GM12878 (cell line): ENCODE results near the gene PRPF38A. TPM values are rescaled to one million over a fixed set of nuclear protein-coding genes. Genes with fewer than 3 reads are reported as not detected.

ENCODE experiments used
- ATAC-seq: fragments of 200-7000 bp; cut with Tn5 transposase; 3 replicates; pipeline ENCODE4 v1.9.1; 2020; ENCODE audit warnings: mild to moderate bottlenecking, moderate library complexity
- BruUV-seq: library from RNA; stranded (reverse); fragments of 400-500 nt; replicated peaks from 2 replicates; lab custom pipeline; 2021; lab: Mats Ljungman, UMichigan
- CTCF ChIA-PET: fragments of 300-600 bp; sonication (Branson Sonifier 250); formaldehyde crosslinking; extraction: SDS; loops from one replicate; lab custom pipeline; 2021; ENCODE audit warnings: inconsistent platforms; lab: Yijun Ruan, JAX
- POLR2A ChIA-PET: fragments of 350-600 bp; formaldehyde crosslinking; extraction: SDS; loops from one replicate; lab custom pipeline; 2021; ENCODE audit warnings: inconsistent platforms; lab: Charles Lee
- RAD21 ChIA-PET: fragments of 300-600 bp; sonication (Branson Sonifier 250); formaldehyde crosslinking; loops from one replicate; lab custom pipeline; 2023; ENCODE audit warnings: antibody characterized with exemption; ENCODE audit not compliant: unreplicated experiment; lab: Charles Lee
- SMC1A ChIA-PET: fragments of 300-600 bp; sonication (Branson Sonifier 250); formaldehyde crosslinking; loops from one replicate; lab custom pipeline; 2023; ENCODE audit not compliant: unreplicated experiment, uncharacterized antibody; lab: Charles Lee
- DNase-seq: peaks from one replicate; pipeline ENCODE4 v3.0.0-alpha.2; 2011; ENCODE audit warnings: low read depth, low spot score
- FAIRE-seq: peaks from 3 replicates; lab custom pipeline; 2011; peaks lifted over from hg19 to GRCh38; lab: Jason Lieb, UNC
- H2AFZ ChIP-seq: 2 replicates; pipeline ENCODE4 v1.6.0; 2011; ENCODE audit warnings: low read depth, low read length, control low read depth; ENCODE audit not compliant: control insufficient read depth
- H3K27ac ChIP-seq: 2 replicates; pipeline ENCODE4 v1.5.1; 2011; ENCODE audit warnings: control low read depth; ENCODE audit not compliant: control insufficient read depth, insufficient read depth
- H3K27me3 ChIP-seq, 2 experiments: replicated peaks in 1 of 2; 2 replicates each; pipeline versions ENCODE4 v1.6.0 to v1.6.1; 2011; ENCODE audit warnings: low read length in 1 of 2; ENCODE audit not compliant: control insufficient read depth in 2 of 2, insufficient read depth in 2 of 2
- H3K36me3 ChIP-seq, 2 experiments: 2 replicates each; pipeline ENCODE4 v1.5.1; 2011; ENCODE audit warnings: low read length in 1 of 2; ENCODE audit not compliant: control insufficient read depth in 2 of 2, insufficient read depth in 2 of 2
- H3K4me1 ChIP-seq: 2 replicates; pipeline ENCODE4 v1.6.1; 2011; ENCODE audit warnings: mild to moderate bottlenecking, low read length, moderate library complexity, mixed read lengths; ENCODE audit not compliant: control insufficient read depth, insufficient read depth
- H3K4me2 ChIP-seq: 2 replicates; pipeline ENCODE4 v1.6.0; 2011; ENCODE audit warnings: control low read depth; ENCODE audit not compliant: control insufficient read depth, insufficient read depth
- H3K4me3 ChIP-seq: fragments of 200-600 bp; sonication (generic); 2 replicates; pipeline ENCODE4 v1.5.1; 2016
- H3K79me2 ChIP-seq: 2 replicates; pipeline ENCODE4 v1.6.0; 2011; ENCODE audit warnings: low read length; ENCODE audit not compliant: control insufficient read depth, insufficient read depth
- H3K9ac ChIP-seq: 2 replicates; pipeline ENCODE4 v1.8.0; 2011; ENCODE audit warnings: low read length, control low read depth, mixed read lengths; ENCODE audit not compliant: control insufficient read depth, insufficient read depth
- H3K9me3 ChIP-seq: replicated peaks from 3 replicates; pipeline ENCODE4 v1.5.1; 2011; ENCODE audit warnings: mild to moderate bottlenecking, low read length; ENCODE audit not compliant: control insufficient read depth, insufficient read depth
- H4K20me1 ChIP-seq: 2 replicates; pipeline ENCODE4 v1.6.0; 2011; ENCODE audit not compliant: control insufficient read depth, insufficient read depth
- CBFB ChIP-seq: IDR thresholded peaks from 2 replicates; pipeline ENCODE4 v1.6.1; 2016; ENCODE audit warnings: antibody characterized with exemption, low read depth
- NFIC ChIP-seq: IDR thresholded peaks from 2 replicates; pipeline ENCODE4 v1.6.1; 2012; ENCODE audit warnings: low read depth, mild to moderate bottlenecking, inconsistent platforms, low read length, moderate library complexity
- NFXL1 ChIP-seq: fragments of 450-650 bp; IDR thresholded peaks from 2 replicates; pipeline ENCODE4 v1.6.1; 2017; ENCODE audit warnings: antibody characterized with exemption, mild to moderate bottlenecking, borderline replicate concordance
- ZNF217 ChIP-seq: fragments of 450-650 bp; IDR thresholded peaks from 2 replicates; pipeline ENCODE4 v1.6.1; 2017; ENCODE audit warnings: antibody characterized with exemption, mild to moderate bottlenecking
- WGBS: methylation state at CpG from one replicate; pipeline ENCODE4 v1.1.6; 2016; ENCODE audit warnings: low lambda C conversion rate; ENCODE audit not compliant: insufficient replicate concordance, insufficient coverage; ENCODE audit errors: missing lambda C conversion rate; 5-methylcytosine and 5-hydroxymethylcytosine counted together
- in situ Hi-C: fragments of 300-500 bp; cut with MboI; formaldehyde crosslinking; loops from 9 replicates; pipeline ENCODE4 v1.14.3; 2018; ENCODE audit warnings: mixed read lengths
- intact Hi-C: fragments of 100-400 bp; cut with micrococcal nuclease; formaldehyde crosslinking; loops from one replicate; pipeline ENCODE4 v1.14.2; 2022; ENCODE audit not compliant: unreplicated experiment
- polyA plus RNA-seq, 11 experiments: library from polyadenylated mRNA; depleted of rRNA in 4 of 11; unstranded in 6 of 11; stranded (reverse) in 5 of 11; fragments of >200 nt; fragmentation: Nextera tagmentation in 4 of 11; fragmentation: Illumina TruSeq in 1 of 11; extraction: Ambion mirVana in 4 of 11; extraction: Trizol in 1 of 11; gene quantifications; 1 replicate in 1 of 11; 2 replicates in 10 of 11; pipeline versions ENCODE4 v1.2.1 to v1.2.3, GENCODE V29; 2011 to 2016; ENCODE audit warnings: inconsistent platforms in 2 of 11, missing spikeins in 2 of 11, low read depth in 1 of 11
- total RNA-seq, 4 experiments: library from RNA; depleted of rRNA in 3 of 4; stranded (reverse); fragments of >200 nt in 3 of 4; fragmentation: Illumina TruSeq in 1 of 4; extraction: Trizol in 1 of 4; gene quantifications; 2 replicates each; pipeline versions ENCODE4 v1.2.1 to v1.2.3, GENCODE V29; 2013 to 2021
- TF ChIP-seq, protein P1 (sequence below): fragments of 450-650 bp; formaldehyde crosslinking; IDR thresholded peaks from 2 replicates; pipeline ENCODE4 v1.5.0; 2022; ENCODE audit warnings: mild to moderate bottlenecking, missing genetic modification characterization

PRPF38A gene
- total and polyA plus RNA-seq, 10 of the 15 experiments (the other 5 are each of a cell fraction or from before 2014, with no cell fraction given), result 31.6 to 117 (median 77.7) TPM

DNA sequence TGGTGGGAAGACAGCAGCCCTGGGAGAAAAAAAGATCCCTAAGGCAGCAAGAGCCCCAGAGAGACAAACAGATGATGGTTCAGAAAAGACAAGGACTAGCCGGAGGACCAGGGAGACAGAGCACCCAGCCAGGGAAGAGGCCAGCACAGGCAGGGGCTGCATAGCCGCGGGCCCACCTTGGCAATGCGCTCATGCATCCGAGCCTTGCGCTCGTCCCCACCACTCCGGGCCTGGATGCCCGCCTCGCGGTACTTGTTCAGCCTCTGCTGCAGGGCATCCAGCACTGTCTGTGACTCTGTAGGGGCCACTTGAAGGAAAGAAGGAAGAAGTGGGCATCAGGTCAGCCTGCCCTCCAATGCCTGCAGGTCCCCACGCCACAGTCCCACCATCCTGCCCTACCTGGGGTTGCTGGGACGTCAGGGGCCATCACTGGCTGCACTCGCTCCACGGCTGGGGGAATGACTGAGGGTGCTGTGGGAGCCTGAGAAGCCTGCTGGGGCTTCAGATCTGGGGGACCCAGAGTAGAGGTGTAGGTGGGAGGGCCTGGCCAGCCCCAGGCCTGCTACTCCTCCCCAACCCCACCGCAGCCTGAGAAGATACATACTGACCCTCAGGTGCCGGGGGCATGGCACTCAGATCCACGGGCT, 45.4 kb upstream of the PRPF38A start (continued):
- TF ChIP-seq, protein P1, sequence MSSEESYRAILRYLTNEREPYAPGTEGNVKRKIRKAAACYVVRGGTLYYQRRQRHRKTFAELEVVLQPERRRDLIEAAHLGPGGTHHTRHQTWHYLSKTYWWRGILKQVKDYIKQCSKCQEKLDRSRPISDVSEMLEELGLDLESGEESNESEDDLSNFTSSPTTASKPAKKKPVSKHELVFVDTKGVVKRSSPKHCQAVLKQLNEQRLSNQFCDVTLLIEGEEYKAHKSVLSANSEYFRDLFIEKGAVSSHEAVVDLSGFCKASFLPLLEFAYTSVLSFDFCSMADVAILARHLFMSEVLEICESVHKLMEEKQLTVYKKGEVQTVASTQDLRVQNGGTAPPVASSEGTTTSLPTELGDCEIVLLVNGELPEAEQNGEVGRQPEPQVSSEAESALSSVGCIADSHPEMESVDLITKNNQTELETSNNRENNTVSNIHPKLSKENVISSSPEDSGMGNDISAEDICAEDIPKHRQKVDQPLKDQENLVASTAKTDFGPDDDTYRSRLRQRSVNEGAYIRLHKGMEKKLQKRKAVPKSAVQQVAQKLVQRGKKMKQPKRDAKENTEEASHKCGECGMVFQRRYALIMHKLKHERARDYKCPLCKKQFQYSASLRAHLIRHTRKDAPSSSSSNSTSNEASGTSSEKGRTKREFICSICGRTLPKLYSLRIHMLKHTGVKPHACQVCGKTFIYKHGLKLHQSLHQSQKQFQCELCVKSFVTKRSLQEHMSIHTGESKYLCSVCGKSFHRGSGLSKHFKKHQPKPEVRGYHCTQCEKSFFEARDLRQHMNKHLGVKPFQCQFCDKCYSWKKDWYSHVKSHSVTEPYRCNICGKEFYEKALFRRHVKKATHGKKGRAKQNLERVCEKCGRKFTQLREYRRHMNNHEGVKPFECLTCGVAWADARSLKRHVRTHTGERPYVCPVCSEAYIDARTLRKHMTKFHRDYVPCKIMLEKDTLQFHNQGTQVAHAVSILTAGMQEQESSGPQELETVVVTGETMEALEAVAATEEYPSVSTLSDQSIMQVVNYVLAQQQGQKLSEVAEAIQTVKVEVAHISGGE (CRISPR knock-in tag), result no peak
- no peak for TF ChIP-seq NFXL1
- TF ChIP-seq NFIC, result no peak

DNA sequence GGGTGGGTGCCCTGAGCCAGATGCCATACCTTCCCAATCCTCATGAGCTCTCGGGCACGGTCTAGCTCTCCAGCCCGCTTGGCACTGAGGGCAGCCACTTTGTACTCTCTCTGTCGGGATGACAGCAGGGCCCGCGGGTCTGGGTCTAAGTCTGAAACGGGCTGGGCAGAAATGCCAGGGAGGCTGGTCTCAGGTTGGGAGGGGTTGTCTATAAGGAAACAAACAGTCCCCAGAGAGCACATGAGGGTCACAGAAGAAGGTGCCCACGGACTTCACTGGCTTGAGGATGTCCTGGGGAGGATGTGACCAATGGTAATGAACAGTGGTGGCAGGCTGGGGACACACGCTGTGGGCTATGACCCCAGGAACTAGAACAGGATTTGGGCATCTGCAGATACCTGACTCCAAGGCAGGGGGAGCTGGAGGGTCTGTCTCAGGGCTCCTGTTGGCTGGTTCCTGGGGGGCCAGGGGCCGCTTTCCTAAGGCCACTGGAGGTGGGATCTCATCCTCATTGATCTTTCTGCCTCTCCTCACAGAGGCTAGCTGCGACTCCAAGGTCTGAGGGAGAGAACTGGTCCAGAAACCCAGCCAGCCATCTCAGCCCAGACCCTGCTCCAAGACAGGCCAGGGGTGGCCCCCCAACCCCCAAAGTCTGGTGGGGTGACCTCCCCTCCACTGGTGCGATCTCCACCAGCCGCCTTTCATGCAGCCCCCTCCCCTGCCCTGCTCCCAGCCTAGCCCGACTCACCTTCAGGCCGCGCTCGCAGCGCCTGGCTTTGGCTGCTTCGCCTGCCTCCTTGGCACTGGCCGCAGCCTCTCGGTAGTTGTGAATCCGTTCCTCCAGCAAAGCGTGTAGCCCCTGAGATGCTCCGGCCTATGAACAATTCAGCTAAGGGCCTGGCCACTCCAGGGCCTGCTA, 44.5 kb upstream of the PRPF38A start:
- 96% methylated on average over 23 of the region's 24 CpGs for WGBS
- Histone ChIP-seq H3K9ac (no peak overlapping the region), H3K79me2 (peaks cover 12% of the 10 kb centered on the region), H3K4me2 (no peak overlapping the region), H3K27me3 (no peaks in the 10 kb centered on the region), H3K27ac (no peak overlapping the region), H3K9me3 (no peaks in the 10 kb centered on the region), H3K4me1 (peaks cover 4% of the 10 kb centered on the region), H3K4me3 (no peak overlapping the region), H2AFZ (no peak overlapping the region), H4K20me1 (no peaks in the 10 kb centered on the region), H3K36me3 (peaks cover 30 to 47% of the 10 kb centered on the region in 2 experiments)
- SMC1A ChIA-PET, result interaction anchor here (0.5 kb wide), 1 partner anchor 29 kb away, joined by 4 read pairs; no protein-coding TSS in a partner anchor
- POLR2A ChIA-PET, result no interaction called here
- BruUV-seq, result no TSS peak
- in situ Hi-C loops, result no loop called here
- DNase-seq (no peak), FAIRE-seq (no peak), ATAC-seq (no peak)
- intact Hi-C loops, result loop anchor here (10.0 kb wide), 2 partner anchors 215 to 325 kb away; partner anchors contain the start of gene ZFYVE9
- RAD21 ChIA-PET, result no interaction called here
- CTCF ChIA-PET, result no interaction called here
- no peak for TF ChIP-seq ZNF217
- TF ChIP-seq CBFB, result no peak
